Testis (tissue), 2 donors: ENCODE data around the gene TM4SF1.

ENCODE experiments used
- CTCF ChIP-seq, 3 experiments: fragments of 450-650 bp in 2 of 3; fragments of 200-600 bp in 1 of 3; sonication (generic) in 1 of 3; IDR thresholded peaks; one replicate each; pipeline ENCODE4 v1.5.1; 2016 to 2019; ENCODE audit warnings: antibody characterized with exemption in 3 of 3, mild to moderate bottlenecking in 2 of 3, moderate library complexity in 1 of 3
- POLR2A ChIP-seq: fragments of 450-650 bp; IDR thresholded peaks from one replicate; pipeline ENCODE4 v1.6.1; 2017; ENCODE audit warnings: antibody characterized with exemption, mild to moderate bottlenecking, moderate library complexity

GRCh38 chr3:149356630-149357029, 20.8 kb downstream of the TM4SF1 start:
- no peak for TF ChIP-seq POLR2A
- TF ChIP-seq CTCF (IDR thresholded peaks at IDR 0.05): no peak
